Uterus (tissue), 2 donors: Measurements from ENCODE around the gene KCNAB2.

Experiments
- CTCF ChIP-seq, 4 experiments: fragments of 200-600 bp in 2 of 4; fragments of 450-650 bp in 2 of 4; sonication (generic) in 2 of 4; IDR thresholded peaks; one replicate each; pipeline ENCODE4 v1.5.1; 2016 to 2019; ENCODE audit warnings: antibody characterized with exemption in 4 of 4, mild to moderate bottlenecking in 2 of 4, moderate library complexity in 1 of 4
- POLR2A ChIP-seq, 2 donors: fragments of 450-650 bp; IDR thresholded peaks; one replicate each; pipeline ENCODE4 v1.6.1; 2016; ENCODE audit warnings: antibody characterized with exemption in 2 of 2, mild to moderate bottlenecking in 1 of 2, moderate library complexity in 1 of 2

GRCh38 chr1:6096243-6097116, 50.8 kb downstream of the KCNAB2 start:
- no peak for TF ChIP-seq CTCF (IDR thresholded peaks at IDR 0.05)
- no peak for TF ChIP-seq POLR2A (IDR thresholded peaks at IDR 0.05)
